Ascending aorta (tissue), 2 donors: Measurements from ENCODE around the gene ZNF423. TPM values are rescaled to one million over a fixed set of nuclear protein-coding genes. Genes with fewer than 3 reads are reported as not detected.
A peak's percentile ranks its signal among the peaks of the same experiment; 100 is the strongest.
"Not testable (repeated sequence)": the region's sequence is repeated elsewhere in the genome, so short reads cannot be mapped to it uniquely, and the experiment has no call there.

Source experiments
- DNase-seq, 2 donors: peaks; one replicate each; pipeline ENCODE4 v3.0.0-alpha.2; 2019; ENCODE audit warnings: low spot score in 2 of 2
- H3K27ac ChIP-seq, 2 donors: fragments of 200-600 bp; sonication (generic); one replicate each; pipeline ENCODE4 v1.5.1; 2016 to 2017; ENCODE audit warnings: mild to moderate bottlenecking in 1 of 2
- H3K27me3 ChIP-seq: fragments of 200-600 bp; sonication (generic); one replicate; pipeline ENCODE4 v1.5.1; 2017
- H3K36me3 ChIP-seq, 2 donors: fragments of 200-600 bp; sonication (generic); one replicate each; pipeline ENCODE4 v1.5.1; 2016
- H3K4me1 ChIP-seq, 2 donors: fragments of 200-600 bp; sonication (generic); one replicate each; pipeline ENCODE4 v1.5.1; 2016 to 2017; ENCODE audit warnings: mild to moderate bottlenecking in 1 of 2
- H3K4me3 ChIP-seq, 2 donors: fragments of 200-600 bp; sonication (generic); one replicate each; pipeline ENCODE4 v1.5.1; 2016 to 2017; ENCODE audit warnings: mild to moderate bottlenecking in 1 of 2
- H3K9me3 ChIP-seq, 2 donors: fragments of 200-600 bp; sonication (generic); one replicate each; pipeline ENCODE4 v1.5.1; 2016
- intact Hi-C: fragments of 100-400 bp; cut with DNase I; formaldehyde crosslinking; loops from one replicate; pipeline ENCODE4 v1.15.1; 2023
- total RNA-seq: library from RNA; depleted of rRNA; stranded (reverse); fragments of >200 nt; gene quantifications from one replicate; pipeline ENCODE4 v1.1.0, GENCODE V29; 2016
- TF ChIP-seq, protein P1 (sequence below), 3 experiments: fragments of 200-600 bp in 2 of 3; fragments of 450-650 bp in 1 of 3; sonication (generic) in 2 of 3; IDR thresholded peaks; one replicate each; pipeline ENCODE4 v1.5.1; 2016 to 2019; ENCODE audit warnings: antibody characterized with exemption in 3 of 3, mild to moderate bottlenecking in 1 of 3, moderate library complexity in 1 of 3

ZNF423 gene
- total RNA-seq, 1 donor from 2014 or later = 42.9 TPM

DNA sequence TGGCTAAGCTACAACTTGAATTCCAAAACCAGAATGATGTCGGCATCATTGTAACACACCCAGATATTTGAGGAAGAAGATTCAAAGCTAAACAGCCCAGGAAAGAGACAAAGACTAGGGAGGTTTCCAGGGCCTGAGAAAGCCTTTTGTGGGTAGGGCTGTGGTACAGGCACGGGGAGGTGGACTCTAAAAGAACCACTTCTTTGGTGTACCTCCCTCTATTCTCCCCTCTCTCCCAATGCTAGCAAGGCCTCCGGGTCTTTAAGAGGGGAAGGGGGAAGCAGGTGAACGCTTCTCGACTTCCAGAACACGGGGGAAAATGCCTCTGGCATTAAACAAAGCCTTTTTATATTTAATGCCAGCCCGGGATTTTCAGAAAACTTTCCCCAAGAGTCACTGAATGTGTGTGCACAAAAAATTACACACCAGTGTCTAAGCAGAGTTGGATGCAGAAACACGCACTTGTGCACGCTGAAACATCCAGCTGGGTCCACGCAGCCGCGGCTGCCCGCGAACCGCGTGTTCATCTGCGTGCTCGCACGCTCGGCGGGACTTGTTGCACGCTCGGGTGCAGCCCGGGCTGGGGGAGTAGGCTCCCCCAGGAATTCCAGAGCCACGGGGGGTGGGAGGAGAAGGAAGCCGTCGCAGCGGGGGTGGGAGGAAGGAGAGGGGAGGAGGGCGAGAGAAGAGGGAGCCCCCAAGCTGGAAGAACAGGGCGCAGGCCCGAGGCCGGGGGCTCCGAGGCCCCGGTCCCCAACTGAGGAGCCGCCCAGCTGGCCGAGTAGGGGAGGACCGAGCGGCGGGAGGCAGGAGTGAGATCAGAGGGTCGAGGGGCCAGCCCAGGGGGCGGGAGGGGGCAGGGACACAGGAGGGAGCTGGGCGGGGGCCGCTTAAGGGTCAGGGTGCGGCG is 20.1 kb upstream of the ZNF423 start:
- H3K4me1 ChIP-seq = peaks cover 2 to 8% of the 10 kb centered on the region in 2 donors
- no peaks in the 10 kb centered on the region for H3K36me3 ChIP-seq
- no peak overlapping the region for H3K27ac ChIP-seq
- peak overlapping the region; percentile 40 to 61 for H3K4me3 ChIP-seq
- H3K9me3 ChIP-seq = no peaks in the 10 kb centered on the region
- intact Hi-C loops = loop anchor here (1.0 to 5.0 kb wide), 3 partner anchors 269 to 468 kb away; no protein-coding TSS in a partner anchor
- H3K27me3 ChIP-seq = no peaks in the 10 kb centered on the region
- TF ChIP-seq, protein P1, sequence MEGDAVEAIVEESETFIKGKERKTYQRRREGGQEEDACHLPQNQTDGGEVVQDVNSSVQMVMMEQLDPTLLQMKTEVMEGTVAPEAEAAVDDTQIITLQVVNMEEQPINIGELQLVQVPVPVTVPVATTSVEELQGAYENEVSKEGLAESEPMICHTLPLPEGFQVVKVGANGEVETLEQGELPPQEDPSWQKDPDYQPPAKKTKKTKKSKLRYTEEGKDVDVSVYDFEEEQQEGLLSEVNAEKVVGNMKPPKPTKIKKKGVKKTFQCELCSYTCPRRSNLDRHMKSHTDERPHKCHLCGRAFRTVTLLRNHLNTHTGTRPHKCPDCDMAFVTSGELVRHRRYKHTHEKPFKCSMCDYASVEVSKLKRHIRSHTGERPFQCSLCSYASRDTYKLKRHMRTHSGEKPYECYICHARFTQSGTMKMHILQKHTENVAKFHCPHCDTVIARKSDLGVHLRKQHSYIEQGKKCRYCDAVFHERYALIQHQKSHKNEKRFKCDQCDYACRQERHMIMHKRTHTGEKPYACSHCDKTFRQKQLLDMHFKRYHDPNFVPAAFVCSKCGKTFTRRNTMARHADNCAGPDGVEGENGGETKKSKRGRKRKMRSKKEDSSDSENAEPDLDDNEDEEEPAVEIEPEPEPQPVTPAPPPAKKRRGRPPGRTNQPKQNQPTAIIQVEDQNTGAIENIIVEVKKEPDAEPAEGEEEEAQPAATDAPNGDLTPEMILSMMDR (IDR thresholded peaks at IDR 0.05) = no peak
- DNase-seq = no peak

DNA sequence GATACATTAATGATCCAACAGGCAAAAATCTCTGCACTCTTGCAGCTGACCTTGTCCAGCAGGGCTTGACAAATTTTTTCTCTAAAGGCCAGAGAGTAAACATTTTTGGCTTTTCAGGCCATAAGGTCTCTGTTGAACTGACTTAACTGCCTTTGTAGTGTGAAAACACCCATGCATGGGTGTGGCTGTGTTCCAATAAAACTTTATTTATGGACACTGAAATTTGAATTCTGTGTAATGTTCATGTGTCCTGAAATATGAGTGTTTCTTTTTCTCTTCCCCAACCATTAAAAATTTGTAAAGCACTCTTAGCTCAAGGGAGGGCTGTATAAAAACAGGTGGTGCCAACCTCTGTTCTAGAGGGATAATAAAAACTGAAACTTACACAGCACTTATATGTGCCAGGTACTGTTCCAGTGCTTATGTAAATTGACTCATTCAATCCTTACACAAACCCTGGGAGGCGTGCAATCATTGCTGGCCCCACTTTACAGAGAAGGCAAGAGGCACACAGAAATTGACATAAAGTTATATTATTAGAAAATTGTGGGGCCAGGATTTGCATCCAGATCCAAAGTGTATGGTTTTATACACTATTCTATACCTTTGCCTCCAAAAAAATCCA is 18.8 kb upstream of the ZNF423 start:
- peaks cover 2 to 8% of the 10 kb centered on the region in 2 donors for H3K4me1 ChIP-seq
- H3K27ac ChIP-seq = no peak overlapping the region
- no peaks in the 10 kb centered on the region for H3K9me3 ChIP-seq
- DNase-seq = no peak
- no peaks in the 10 kb centered on the region for H3K36me3 ChIP-seq
- TF ChIP-seq, protein P1 (IDR thresholded peaks at IDR 0.05) = no peak
- H3K4me3 ChIP-seq = no peak overlapping the region
- intact Hi-C loops = loop anchor here (5.0 kb wide), 2 partner anchors 267 to 382 kb away; no protein-coding TSS in a partner anchor
- no peaks in the 10 kb centered on the region for H3K27me3 ChIP-seq

DNA sequence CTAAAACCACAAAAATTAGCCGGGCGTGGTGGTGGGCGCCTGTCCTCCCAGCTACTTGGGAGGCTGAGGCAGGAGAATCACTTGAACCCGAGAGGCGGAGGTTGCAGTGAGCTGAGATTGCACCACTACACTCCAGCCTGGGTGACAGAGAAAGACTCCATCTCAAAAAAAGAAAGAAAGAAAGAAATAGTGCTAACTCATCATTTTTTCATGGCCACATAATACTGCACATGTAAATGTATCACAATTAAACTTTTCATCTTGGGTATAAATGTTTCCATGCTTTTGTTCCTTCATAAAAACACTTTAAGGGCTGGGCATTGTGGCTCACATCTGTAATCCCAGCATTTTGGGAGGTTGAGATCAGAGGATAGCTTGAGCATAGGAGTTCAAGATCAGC is 15.9 kb upstream of the ZNF423 start:
- H3K9me3 ChIP-seq, DNase-seq, H3K27ac ChIP-seq, intact Hi-C loops, H3K27me3 ChIP-seq, H3K4me1 ChIP-seq, H3K36me3 ChIP-seq, H3K4me3 ChIP-seq: not testable (repeated sequence)

DNA sequence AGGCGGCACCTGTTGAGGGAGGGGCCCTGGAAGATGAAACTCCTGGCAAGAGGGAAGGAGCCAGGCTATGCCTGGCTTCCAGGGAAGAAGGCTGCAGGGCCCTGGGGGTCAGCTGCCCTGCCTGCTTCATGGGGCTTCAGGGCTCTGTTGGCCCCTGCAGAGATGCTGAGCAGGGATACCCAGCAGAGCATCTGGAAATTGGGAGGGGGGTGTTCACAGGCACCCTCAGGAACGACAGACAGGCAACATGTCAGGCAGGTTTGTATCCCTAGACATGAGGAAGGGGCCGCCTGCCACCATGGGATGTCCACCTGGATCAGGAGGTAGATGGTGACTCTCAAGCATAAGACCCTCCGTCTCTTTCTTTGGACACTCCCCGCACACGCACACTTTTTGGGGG is 13.8 kb upstream of the ZNF423 start:
- no peak overlapping the region for H3K4me3 ChIP-seq
- DNase-seq = no peak
- no peaks in the 10 kb centered on the region for H3K36me3 ChIP-seq
- TF ChIP-seq, protein P1 (IDR thresholded peaks at IDR 0.05) = no peak
- no peaks in the 10 kb centered on the region for H3K27me3 ChIP-seq
- intact Hi-C loops = no loop called here
- no peak overlapping the region for H3K27ac ChIP-seq
- H3K9me3 ChIP-seq = no peaks in the 10 kb centered on the region
- H3K4me1 ChIP-seq = no peaks in the 10 kb centered on the region

DNA sequence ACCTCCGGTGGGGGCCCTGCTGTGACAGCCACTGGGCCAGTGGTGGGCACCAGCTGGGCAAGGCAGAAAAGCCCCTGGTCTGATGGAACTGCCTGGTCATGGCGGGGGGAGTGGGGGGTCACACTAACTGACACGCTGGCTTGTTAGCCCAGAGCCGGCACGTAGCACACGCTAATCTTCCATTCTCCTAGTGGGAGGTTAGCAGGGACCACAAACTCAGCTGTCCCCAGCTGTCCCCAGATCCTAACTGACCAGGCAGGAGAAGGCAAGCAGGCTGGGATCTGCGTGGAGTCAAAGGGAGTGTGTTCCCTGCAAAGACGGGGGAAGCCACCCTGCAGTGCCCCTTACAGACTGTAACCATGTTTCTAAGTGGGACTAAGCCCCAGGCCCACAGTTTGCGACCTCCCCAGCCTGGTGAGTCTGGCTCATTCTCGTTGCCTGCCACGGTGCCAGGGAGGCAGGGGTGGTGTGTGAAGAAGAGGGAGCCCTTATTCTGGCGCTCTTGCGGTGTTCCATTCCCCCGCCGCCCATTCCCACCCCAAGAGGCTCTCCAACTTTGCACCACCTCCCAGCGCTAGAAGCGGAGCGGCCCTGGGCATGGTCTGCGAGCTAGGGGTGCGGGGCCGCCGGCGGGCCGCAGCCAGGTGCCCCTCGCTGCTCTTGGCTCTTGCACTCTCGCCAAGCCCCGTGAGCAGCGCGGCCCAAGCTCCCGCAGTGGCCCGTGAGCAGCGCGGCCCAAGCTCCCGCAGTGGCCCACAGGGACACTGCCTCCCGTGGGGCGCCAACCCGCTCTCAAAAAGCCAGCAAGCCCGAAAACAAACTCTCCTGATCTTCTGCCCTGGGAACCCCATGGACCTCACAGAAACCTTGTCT is 12.1 kb upstream of the ZNF423 start:
- TF ChIP-seq, protein P1 (IDR thresholded peaks at IDR 0.05) = no peak
- no peaks in the 10 kb centered on the region for H3K9me3 ChIP-seq
- no peaks in the 10 kb centered on the region for H3K4me1 ChIP-seq
- no peak overlapping the region for H3K27ac ChIP-seq
- no peak overlapping the region for H3K4me3 ChIP-seq
- intact Hi-C loops = no loop called here
- no peaks in the 10 kb centered on the region for H3K36me3 ChIP-seq
- no peak for DNase-seq
- no peaks in the 10 kb centered on the region for H3K27me3 ChIP-seq
